ENCODE measurements around the gene WDR12. TPM values are rescaled to one million over a fixed set of nuclear protein-coding genes. Genes with fewer than 3 reads are reported as not detected.

The WDR12 gene
- total and polyA plus RNA-seq, 9 of the 15 experiments (the other 6 are each of a cell fraction or from before 2014, with no cell fraction given) = 109 to 554 (median 174) TPM

- TF ChIP-seq, protein P1, sequence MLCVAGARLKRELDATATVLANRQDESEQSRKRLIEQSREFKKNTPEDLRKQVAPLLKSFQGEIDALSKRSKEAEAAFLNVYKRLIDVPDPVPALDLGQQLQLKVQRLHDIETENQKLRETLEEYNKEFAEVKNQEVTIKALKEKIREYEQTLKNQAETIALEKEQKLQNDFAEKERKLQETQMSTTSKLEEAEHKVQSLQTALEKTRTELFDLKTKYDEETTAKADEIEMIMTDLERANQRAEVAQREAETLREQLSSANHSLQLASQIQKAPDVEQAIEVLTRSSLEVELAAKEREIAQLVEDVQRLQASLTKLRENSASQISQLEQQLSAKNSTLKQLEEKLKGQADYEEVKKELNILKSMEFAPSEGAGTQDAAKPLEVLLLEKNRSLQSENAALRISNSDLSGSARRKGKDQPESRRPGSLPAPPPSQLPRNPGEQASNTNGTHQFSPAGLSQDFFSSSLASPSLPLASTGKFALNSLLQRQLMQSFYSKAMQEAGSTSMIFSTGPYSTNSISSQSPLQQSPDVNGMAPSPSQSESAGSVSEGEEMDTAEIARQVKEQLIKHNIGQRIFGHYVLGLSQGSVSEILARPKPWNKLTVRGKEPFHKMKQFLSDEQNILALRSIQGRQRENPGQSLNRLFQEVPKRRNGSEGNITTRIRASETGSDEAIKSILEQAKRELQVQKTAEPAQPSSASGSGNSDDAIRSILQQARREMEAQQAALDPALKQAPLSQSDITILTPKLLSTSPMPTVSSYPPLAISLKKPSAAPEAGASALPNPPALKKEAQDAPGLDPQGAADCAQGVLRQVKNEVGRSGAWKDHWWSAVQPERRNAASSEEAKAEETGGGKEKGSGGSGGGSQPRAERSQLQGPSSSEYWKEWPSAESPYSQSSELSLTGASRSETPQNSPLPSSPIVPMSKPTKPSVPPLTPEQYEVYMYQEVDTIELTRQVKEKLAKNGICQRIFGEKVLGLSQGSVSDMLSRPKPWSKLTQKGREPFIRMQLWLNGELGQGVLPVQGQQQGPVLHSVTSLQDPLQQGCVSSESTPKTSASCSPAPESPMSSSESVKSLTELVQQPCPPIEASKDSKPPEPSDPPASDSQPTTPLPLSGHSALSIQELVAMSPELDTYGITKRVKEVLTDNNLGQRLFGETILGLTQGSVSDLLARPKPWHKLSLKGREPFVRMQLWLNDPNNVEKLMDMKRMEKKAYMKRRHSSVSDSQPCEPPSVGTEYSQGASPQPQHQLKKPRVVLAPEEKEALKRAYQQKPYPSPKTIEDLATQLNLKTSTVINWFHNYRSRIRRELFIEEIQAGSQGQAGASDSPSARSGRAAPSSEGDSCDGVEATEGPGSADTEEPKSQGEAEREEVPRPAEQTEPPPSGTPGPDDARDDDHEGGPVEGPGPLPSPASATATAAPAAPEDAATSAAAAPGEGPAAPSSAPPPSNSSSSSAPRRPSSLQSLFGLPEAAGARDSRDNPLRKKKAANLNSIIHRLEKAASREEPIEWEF (CRISPR knock-in tag; IDR thresholded peaks at IDR 0.05) = no peak
- no peak for TF ChIP-seq RHOXF2B (CRISPR knock-in tag; conservative IDR thresholded peaks at IDR 0.05)
- no peak for TF ChIP-seq ZNF134 (CRISPR knock-in tag; conservative IDR thresholded peaks at IDR 0.05)
- TF ChIP-seq, protein P2, sequence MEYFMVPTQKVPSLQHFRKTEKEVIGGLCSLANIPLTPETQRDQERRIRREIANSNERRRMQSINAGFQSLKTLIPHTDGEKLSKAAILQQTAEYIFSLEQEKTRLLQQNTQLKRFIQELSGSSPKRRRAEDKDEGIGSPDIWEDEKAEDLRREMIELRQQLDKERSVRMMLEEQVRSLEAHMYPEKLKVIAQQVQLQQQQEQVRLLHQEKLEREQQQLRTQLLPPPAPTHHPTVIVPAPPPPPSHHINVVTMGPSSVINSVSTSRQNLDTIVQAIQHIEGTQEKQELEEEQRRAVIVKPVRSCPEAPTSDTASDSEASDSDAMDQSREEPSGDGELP (CRISPR knock-in tag; IDR thresholded peaks at IDR 0.05; ENCODE audit: borderline replicate concordance) = no peak
- TF ChIP-seq PHF21A (IDR thresholded peaks at IDR 0.05; ENCODE audit: borderline replicate concordance, low read depth) = no peak
- no peak for TF ChIP-seq SRSF7 (optimal IDR thresholded peaks at IDR 0.05; ENCODE audit: low read depth, low read length)
- TF ChIP-seq ZFP30 (CRISPR knock-in tag; IDR thresholded peaks at IDR 0.05; ENCODE audit: borderline replicate concordance) = no peak
- TF ChIP-seq RAD51 (IDR thresholded peaks at IDR 0.05; ENCODE audit: borderline replicate concordance, low read depth) = peak; percentile 44; the same call in 1 of the 2 replicates
- TF ChIP-seq ZNF583 (CRISPR knock-in tag; IDR thresholded peaks at IDR 0.05) = no peak
- 0 out of 2 replicates have a peak, but pooled peaks have one; percentile 29 for TF ChIP-seq TAL1 (IDR thresholded peaks at IDR 0.05)
- no peak for TF ChIP-seq TAF1 (IDR thresholded peaks at IDR 0.05; ENCODE audit: control insufficient read depth, extremely low read depth, insufficient read depth, low read length, severe bottlenecking)
- no peak for TF ChIP-seq TEAD2 (tag; IDR thresholded peaks at IDR 0.05)
- no peak for TF ChIP-seq HNRNPLL (IDR thresholded peaks at IDR 0.05; ENCODE audit: low read depth, low read length, poor library complexity, severe bottlenecking)
- no peak for TF ChIP-seq FOXK1 (CRISPR knock-in tag; IDR thresholded peaks at IDR 0.05; ENCODE audit: borderline replicate concordance)
- TF ChIP-seq ZNF780A (CRISPR knock-in tag; IDR thresholded peaks at IDR 0.05) = no peak
- no peak for TF ChIP-seq PPARD (CRISPR knock-in tag; IDR thresholded peaks at IDR 0.05)
- TF ChIP-seq, protein P3, sequence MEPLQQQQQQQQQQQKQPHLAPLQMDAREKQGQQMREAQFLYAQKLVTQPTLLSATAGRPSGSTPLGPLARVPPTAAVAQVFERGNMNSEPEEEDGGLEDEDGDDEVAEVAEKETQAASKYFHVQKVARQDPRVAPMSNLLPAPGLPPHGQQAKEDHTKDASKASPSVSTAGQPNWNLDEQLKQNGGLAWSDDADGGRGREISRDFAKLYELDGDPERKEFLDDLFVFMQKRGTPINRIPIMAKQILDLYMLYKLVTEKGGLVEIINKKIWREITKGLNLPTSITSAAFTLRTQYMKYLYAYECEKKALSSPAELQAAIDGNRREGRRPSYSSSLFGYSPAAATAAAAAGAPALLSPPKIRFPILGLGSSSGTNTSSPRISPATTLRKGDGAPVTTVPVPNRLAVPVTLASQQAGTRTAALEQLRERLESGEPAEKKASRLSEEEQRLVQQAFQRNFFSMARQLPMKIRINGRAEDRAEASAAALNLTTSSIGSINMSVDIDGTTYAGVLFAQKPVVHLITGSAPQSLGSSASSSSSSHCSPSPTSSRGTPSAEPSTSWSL (CRISPR knock-in tag; IDR thresholded peaks at IDR 0.05; ENCODE audit: borderline replicate concordance) = no peak
- TF ChIP-seq, protein P4, sequence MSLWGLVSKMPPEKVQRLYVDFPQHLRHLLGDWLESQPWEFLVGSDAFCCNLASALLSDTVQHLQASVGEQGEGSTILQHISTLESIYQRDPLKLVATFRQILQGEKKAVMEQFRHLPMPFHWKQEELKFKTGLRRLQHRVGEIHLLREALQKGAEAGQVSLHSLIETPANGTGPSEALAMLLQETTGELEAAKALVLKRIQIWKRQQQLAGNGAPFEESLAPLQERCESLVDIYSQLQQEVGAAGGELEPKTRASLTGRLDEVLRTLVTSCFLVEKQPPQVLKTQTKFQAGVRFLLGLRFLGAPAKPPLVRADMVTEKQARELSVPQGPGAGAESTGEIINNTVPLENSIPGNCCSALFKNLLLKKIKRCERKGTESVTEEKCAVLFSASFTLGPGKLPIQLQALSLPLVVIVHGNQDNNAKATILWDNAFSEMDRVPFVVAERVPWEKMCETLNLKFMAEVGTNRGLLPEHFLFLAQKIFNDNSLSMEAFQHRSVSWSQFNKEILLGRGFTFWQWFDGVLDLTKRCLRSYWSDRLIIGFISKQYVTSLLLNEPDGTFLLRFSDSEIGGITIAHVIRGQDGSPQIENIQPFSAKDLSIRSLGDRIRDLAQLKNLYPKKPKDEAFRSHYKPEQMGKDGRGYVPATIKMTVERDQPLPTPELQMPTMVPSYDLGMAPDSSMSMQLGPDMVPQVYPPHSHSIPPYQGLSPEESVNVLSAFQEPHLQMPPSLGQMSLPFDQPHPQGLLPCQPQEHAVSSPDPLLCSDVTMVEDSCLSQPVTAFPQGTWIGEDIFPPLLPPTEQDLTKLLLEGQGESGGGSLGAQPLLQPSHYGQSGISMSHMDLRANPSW (CRISPR knock-in tag; IDR thresholded peaks at IDR 0.05) = no peak
- TF ChIP-seq GTF2E2 (tag; IDR thresholded peaks at IDR 0.05) = no peak
Observed at GRCh38 chr2:202950592-202950991, 39.1 kb upstream of the WDR12 start (continued).

Data from K562 (cell line).